ENCODE results near the gene SELENOP.
"Not testable (repeated sequence)": the region's sequence is repeated elsewhere in the genome, so short reads cannot be mapped to it uniquely, and the experiment has no call there.

The SELENOP gene

GRCh38 chr5:42811591-42812446 is at the start of gene SELENOP:
SELENOP (minus strand) TSS chr5:42811892; CDS start chr5:42808353, 3,539 bp downstream.
- no peak within 1 kb of the TSS for H3K27ac Mint-ChIP-seq
- H3K9me3 Mint-ChIP-seq, result no peaks in the 10 kb centered on the region
- H3K4me1 Mint-ChIP-seq (ENCODE audit: low read depth), result peaks cover 6% of the 10 kb centered on the region
- DNase-seq, result no peak
- no peak within 1 kb of the TSS for H3K4me3 Mint-ChIP-seq
- H3K27me3 Mint-ChIP-seq, result no peaks in the 10 kb centered on the region
- H3K36me3 Mint-ChIP-seq (ENCODE audit: low read depth), result no peaks in the 10 kb centered on the region

- DNase-seq, result no peak
- H3K27me3 Mint-ChIP-seq, result peaks cover 29% of the 10 kb centered on the region
- no peaks in the 10 kb centered on the region for H3K9me3 Mint-ChIP-seq
- H3K27ac Mint-ChIP-seq, result no peak overlapping the region
- no peak overlapping the region for H3K4me3 Mint-ChIP-seq
- no peaks in the 10 kb centered on the region for H3K4me1 Mint-ChIP-seq (ENCODE audit: low read depth)
- no peaks in the 10 kb centered on the region for H3K36me3 Mint-ChIP-seq (ENCODE audit: low read depth)
Measured at GRCh38 chr5:42858687-42859086, 47.0 kb upstream of the SELENOP start.

- DNase-seq, result no peak
- H3K9me3 Mint-ChIP-seq, result no peaks in the 10 kb centered on the region
- peaks cover 27% of the 10 kb centered on the region for H3K27me3 Mint-ChIP-seq
- no peak overlapping the region for H3K27ac Mint-ChIP-seq
- H3K4me3 Mint-ChIP-seq, result no peak overlapping the region
- H3K4me1 Mint-ChIP-seq (ENCODE audit: low read depth), result no peaks in the 10 kb centered on the region
- H3K36me3 Mint-ChIP-seq (ENCODE audit: low read depth), result no peaks in the 10 kb centered on the region
Measured at GRCh38 chr5:42858031-42858643, 46.4 kb upstream of the SELENOP start.

- DNase-seq, result no peak
- Mint-ChIP-seq H3K36me3 (ENCODE audit: low read depth) (no peaks in the 10 kb centered on the region), H3K4me1 (ENCODE audit: low read depth) (no peaks in the 10 kb centered on the region), H3K4me3 (no peak overlapping the region), H3K27ac (no peak overlapping the region), H3K27me3 (peaks cover 12% of the 10 kb centered on the region), H3K9me3 (no peaks in the 10 kb centered on the region)
Measured at GRCh38 chr5:42855811-42856210, 44.1 kb upstream of the SELENOP start.

- Mint-ChIP-seq H3K27ac (no peak overlapping the region), H3K4me1 (ENCODE audit: low read depth) (no peaks in the 10 kb centered on the region), H3K36me3 (ENCODE audit: low read depth) (no peaks in the 10 kb centered on the region), H3K27me3 (peaks cover 8% of the 10 kb centered on the region), H3K4me3 (no peak overlapping the region), H3K9me3 (no peaks in the 10 kb centered on the region)
- no peak for DNase-seq
Measured at GRCh38 chr5:42855386-42855785, 43.7 kb upstream of the SELENOP start.

- Mint-ChIP-seq H3K4me3 (no peak overlapping the region), H3K27ac (no peak overlapping the region), H3K4me1 (ENCODE audit: low read depth) (no peaks in the 10 kb centered on the region), H3K27me3 (peaks cover 2% of the 10 kb centered on the region), H3K36me3 (ENCODE audit: low read depth) (no peaks in the 10 kb centered on the region), H3K9me3 (no peaks in the 10 kb centered on the region)
- no peak for DNase-seq
Measured at GRCh38 chr5:42854795-42855194, 43.1 kb upstream of the SELENOP start.

- Mint-ChIP-seq H3K27ac (no peak overlapping the region), H3K4me3 (no peak overlapping the region), H3K9me3 (no peaks in the 10 kb centered on the region), H3K27me3 (peaks cover 7% of the 10 kb centered on the region), H3K4me1 (ENCODE audit: low read depth) (no peaks in the 10 kb centered on the region), H3K36me3 (ENCODE audit: low read depth) (no peaks in the 10 kb centered on the region)
- no peak for DNase-seq
Measured at GRCh38 chr5:42852826-42853225, 41.1 kb upstream of the SELENOP start.

- Mint-ChIP-seq H3K36me3 (ENCODE audit: low read depth) (no peaks in the 10 kb centered on the region), H3K27me3 (peaks cover 7% of the 10 kb centered on the region), H3K4me3 (no peak overlapping the region), H3K27ac (no peak overlapping the region), H3K9me3 (no peaks in the 10 kb centered on the region), H3K4me1 (ENCODE audit: low read depth) (no peaks in the 10 kb centered on the region)
- DNase-seq, result no peak
Measured at GRCh38 chr5:42851481-42851880, 39.8 kb upstream of the SELENOP start.

GRCh38 chr5:42848545-42848944 is 36.9 kb upstream of the SELENOP start:
- Mint-ChIP-seq H3K4me3 (no peak overlapping the region), H3K27ac (no peak overlapping the region), H3K4me1 (ENCODE audit: low read depth) (no peaks in the 10 kb centered on the region), H3K9me3 (no peaks in the 10 kb centered on the region), H3K36me3 (ENCODE audit: low read depth) (no peaks in the 10 kb centered on the region), H3K27me3 (peaks cover 10% of the 10 kb centered on the region)
- DNase-seq, result no peak

- DNase-seq; H3K4me1 Mint-ChIP-seq (ENCODE audit: low read depth); H3K9me3 Mint-ChIP-seq; H3K27ac Mint-ChIP-seq; H3K4me3 Mint-ChIP-seq; H3K36me3 Mint-ChIP-seq (ENCODE audit: low read depth): not testable (repeated sequence)
- peaks cover 13% of the 10 kb centered on the region for H3K27me3 Mint-ChIP-seq
Measured at GRCh38 chr5:42844408-42844807, 32.7 kb upstream of the SELENOP start.

GRCh38 chr5:42843675-42844292 is 32.1 kb upstream of the SELENOP start:
- H3K36me3 Mint-ChIP-seq (ENCODE audit: low read depth), result no peaks in the 10 kb centered on the region
- H3K27me3 Mint-ChIP-seq, result peaks cover 13% of the 10 kb centered on the region
- no peak overlapping the region for H3K27ac Mint-ChIP-seq
- no peaks in the 10 kb centered on the region for H3K4me1 Mint-ChIP-seq (ENCODE audit: low read depth)
- H3K4me3 Mint-ChIP-seq, result no peak overlapping the region
- H3K9me3 Mint-ChIP-seq, result no peaks in the 10 kb centered on the region
- DNase-seq, result no peak

GRCh38 chr5:42842921-42843641 is 31.4 kb upstream of the SELENOP start:
- Mint-ChIP-seq H3K36me3 (ENCODE audit: low read depth) (no peaks in the 10 kb centered on the region), H3K4me3 (no peak overlapping the region), H3K9me3 (no peaks in the 10 kb centered on the region), H3K27me3 (peaks cover 9% of the 10 kb centered on the region), H3K27ac (no peak overlapping the region), H3K4me1 (ENCODE audit: low read depth) (no peaks in the 10 kb centered on the region)
- no peak for DNase-seq

- Mint-ChIP-seq H3K9me3 (no peaks in the 10 kb centered on the region), H3K4me3 (no peak overlapping the region), H3K27ac (no peak overlapping the region), H3K36me3 (ENCODE audit: low read depth) (no peaks in the 10 kb centered on the region), H3K4me1 (ENCODE audit: low read depth) (no peaks in the 10 kb centered on the region), H3K27me3 (peaks cover 11% of the 10 kb centered on the region)
- no peak for DNase-seq
Measured at GRCh38 chr5:42840842-42841567, 29.3 kb upstream of the SELENOP start.

GRCh38 chr5:42840269-42840668 is 28.6 kb upstream of the SELENOP start:
- DNase-seq, result no peak
- H3K4me3 Mint-ChIP-seq, result no peak overlapping the region
- H3K9me3 Mint-ChIP-seq, result no peaks in the 10 kb centered on the region
- peaks cover 11% of the 10 kb centered on the region for H3K27me3 Mint-ChIP-seq
- no peaks in the 10 kb centered on the region for H3K36me3 Mint-ChIP-seq (ENCODE audit: low read depth)
- no peaks in the 10 kb centered on the region for H3K4me1 Mint-ChIP-seq (ENCODE audit: low read depth)
- no peak overlapping the region for H3K27ac Mint-ChIP-seq
